NOMO-1 treated with DMSO at 0.1 percent for 48 hours (cell line): Measurements from ENCODE around the gene AGGF1.
"Not testable (repeated sequence)": the region's sequence is repeated elsewhere in the genome, so short reads cannot be mapped to it uniquely, and the experiment has no call there.

Experiments used
- DNase-seq: peaks from one replicate; lab custom pipeline; 2025; ENCODE audit not compliant: unreplicated experiment; lab: John Stamatoyannopoulos, UW

Gene AGGF1

DNA sequence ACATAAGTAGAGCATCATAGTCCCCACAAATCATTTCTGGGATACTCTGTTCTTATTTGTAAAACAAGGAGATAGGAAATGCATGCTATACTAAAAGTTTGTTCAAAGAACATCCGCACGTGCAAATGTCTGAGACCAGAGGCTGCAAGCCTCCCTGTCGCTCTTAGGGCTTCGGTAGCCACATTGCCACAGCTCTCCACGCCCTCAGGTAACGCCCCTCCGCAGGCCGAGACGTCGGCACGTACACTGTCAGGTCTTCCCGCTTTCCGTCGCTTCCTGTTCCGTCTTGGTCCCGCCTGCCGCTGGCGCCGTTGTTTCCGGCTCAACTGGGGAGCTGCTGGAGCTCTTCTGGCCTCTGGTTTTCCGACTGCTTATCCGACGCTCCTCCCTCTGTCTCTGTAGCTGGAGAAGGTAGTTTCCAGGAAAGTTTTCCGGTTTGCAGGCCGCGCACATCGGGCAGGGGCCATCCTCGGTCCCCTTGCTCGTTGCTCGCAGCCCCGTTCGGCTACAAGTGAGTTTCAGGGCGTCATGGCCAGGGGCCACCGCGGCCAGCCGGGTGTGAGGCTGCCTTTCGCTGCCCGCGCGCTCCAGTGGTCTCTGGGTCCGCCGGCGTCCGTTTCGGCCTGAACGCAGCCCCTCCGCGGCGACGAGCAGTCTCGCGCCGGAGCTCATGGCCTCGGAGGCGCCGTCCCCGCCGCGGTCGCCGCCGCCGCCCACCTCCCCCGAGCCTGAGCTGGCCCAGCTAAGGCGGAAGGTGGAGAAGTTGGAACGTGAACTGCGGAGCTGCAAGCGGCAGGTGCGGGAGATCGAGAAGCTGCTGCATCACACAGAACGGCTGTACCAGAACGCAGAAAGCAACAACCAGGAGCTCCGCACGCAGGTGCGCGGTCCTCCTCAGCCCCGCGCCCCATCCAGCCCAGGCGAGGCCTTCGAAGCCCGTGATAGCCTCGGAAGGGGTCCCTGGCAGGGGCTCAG is at the start of gene AGGF1:
TSS of gene AGGF1 (plus strand) at position 308 of the 975 bp plus-strand sequence. CDS start at position 671, 363 bp downstream.
- peak; percentile 98 for DNase-seq

GRCh38 chr5:76980518-76981144 is 49.6 kb upstream of the AGGF1 start:
- DNase-seq = no peak

- no peak for DNase-seq
Observed at GRCh38 chr5:76982450-76982849, 47.8 kb upstream of the AGGF1 start.

DNA sequence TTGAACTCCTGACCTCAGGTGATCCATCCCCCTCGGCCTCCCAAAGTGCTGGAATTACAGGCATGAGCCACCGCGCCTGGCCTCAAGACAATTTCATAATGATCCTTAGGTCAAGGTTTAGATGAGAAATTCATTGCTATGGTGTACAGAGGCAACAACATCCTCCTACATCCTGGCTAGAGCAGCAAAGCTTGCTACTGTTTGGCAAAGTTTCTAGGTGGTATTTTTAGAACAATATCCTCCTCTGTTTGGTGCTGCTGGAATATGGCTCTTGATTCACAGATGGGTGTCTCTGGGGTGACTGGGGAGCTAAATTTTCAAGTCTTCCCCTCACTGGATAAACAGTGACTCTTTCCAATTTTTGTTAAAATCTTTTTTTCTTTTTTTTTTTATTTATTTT is 46.7 kb upstream of the AGGF1 start:
- DNase-seq = no peak

DNA sequence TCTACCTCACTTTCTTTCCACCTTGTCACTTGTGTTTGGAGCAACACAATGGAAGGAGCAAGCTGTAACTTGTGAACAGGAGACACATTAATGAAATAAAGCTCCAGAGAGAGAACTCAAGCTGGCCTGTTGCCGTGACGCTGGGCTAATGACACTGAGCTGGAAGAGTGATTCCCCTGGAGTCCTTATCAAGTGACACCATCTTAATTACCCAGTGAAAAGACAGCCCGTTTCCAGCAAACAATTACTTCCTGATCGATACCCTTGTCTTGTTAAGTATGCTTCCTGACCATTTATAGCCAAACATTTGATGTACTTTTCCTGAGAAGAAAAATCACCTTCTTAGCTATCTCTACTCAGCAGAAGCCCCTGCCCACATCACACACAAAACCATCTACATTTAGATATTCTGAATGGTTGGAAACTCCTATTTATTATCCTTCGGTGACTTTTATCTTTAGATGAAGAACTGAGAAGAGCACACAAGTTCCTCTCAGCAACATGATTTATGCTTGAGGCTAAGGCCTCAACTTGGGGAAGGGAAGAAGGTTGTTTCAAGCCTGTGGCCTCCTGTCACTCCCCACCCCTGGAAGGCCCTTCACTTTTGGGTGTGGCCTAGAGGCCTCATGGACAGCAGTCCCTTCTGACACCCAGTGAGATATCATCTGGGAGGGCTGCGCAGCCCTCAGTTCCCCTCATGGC is 43.2 kb upstream of the AGGF1 start:
- peak; percentile 77 for DNase-seq

- DNase-seq = peak; percentile 33
Observed at GRCh38 chr5:76990899-76991459, 39.2 kb upstream of the AGGF1 start.

- DNase-seq = not testable (repeated sequence)
Observed at GRCh38 chr5:76993436-76993835, 36.8 kb upstream of the AGGF1 start.

- no peak for DNase-seq
Observed at GRCh38 chr5:76994337-76994736, 35.9 kb upstream of the AGGF1 start.

GRCh38 chr5:76998251-76998650 is 32.0 kb upstream of the AGGF1 start:
- DNase-seq = not testable (repeated sequence)

DNA sequence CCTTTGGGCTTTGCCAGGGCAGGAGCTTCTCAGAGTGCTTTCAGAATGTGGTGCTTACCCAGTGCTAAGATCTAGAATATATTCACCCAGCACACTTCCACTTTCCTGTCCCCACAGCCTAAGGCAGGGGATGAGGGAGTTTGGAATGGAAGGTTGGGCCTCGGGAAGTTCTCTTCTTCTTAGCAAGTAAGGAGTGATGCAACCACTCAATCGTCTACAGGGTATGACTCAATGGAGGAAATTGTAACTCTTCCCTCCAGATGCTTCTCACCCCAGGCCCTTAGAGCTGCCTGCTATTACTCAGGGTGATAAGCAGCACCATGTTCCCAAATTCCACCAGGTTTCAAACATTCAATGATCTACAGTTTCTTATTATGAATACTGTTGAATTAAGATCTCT is 30.8 kb upstream of the AGGF1 start:
- DNase-seq = peak; percentile 27

- no peak for DNase-seq
Observed at GRCh38 chr5:77003246-77003645, 27.0 kb upstream of the AGGF1 start.

- no peak for DNase-seq
Observed at GRCh38 chr5:77006124-77006523, 24.1 kb upstream of the AGGF1 start.

DNA sequence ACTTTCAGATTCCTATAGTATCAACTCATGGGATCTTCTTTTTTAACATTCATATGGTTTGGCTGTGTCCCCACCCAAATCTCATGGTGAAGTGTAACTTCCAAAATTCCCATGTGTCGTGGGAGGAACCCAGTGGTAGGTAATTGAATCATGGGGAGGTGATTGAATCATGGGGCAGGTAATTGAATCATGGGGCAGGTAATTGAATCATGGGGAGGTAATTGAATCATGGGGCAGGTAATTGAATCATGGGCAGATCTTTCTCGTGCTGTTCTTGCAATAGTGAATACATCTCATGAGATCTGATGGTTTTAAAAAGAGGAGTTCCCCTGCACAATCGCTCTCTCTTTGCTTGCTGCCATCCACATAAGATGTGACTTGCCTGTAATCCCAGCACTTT is 21.8 kb upstream of the AGGF1 start:
- DNase-seq = no peak

DNA sequence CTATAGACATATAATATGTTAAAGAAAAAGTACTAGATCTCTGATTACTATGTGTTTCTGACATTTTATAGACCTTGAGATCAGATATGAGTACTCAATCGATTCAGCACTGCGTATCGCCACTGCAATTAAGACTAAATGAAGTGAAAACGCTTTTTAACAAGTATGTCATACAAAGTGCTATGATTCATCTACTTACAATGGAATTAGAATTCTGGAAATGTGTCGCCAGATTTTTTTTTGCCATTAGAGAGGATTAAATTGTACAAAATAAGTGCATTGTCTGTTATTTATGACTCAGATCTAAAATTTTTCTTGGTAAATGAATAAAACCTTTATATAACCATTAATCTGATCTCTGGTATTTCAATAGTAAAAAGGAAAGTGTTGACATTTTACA is 20.0 kb upstream of the AGGF1 start:
- DNase-seq = no peak

DNA sequence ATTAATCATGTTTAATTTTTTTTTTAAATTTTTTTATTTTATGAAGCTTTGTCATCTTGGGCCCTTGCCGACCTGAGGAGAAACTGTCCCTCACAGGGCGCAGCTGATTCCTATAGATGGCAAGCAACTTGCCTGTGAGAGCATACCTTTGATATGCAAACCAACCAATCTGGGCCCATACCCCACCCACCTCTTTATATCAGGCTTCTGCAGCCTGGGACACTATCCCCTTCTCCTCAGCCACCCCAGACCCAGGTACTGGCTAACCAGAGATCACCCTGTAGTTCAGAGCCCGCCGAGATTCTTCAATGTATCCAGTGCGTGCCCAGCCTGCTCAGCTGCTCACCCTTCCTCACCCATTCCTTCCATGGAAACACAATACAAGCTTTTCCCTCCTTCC is 18.7 kb upstream of the AGGF1 start:
- DNase-seq = no peak

- no peak for DNase-seq
Observed at GRCh38 chr5:77012601-77013000, 17.6 kb upstream of the AGGF1 start.

DNA sequence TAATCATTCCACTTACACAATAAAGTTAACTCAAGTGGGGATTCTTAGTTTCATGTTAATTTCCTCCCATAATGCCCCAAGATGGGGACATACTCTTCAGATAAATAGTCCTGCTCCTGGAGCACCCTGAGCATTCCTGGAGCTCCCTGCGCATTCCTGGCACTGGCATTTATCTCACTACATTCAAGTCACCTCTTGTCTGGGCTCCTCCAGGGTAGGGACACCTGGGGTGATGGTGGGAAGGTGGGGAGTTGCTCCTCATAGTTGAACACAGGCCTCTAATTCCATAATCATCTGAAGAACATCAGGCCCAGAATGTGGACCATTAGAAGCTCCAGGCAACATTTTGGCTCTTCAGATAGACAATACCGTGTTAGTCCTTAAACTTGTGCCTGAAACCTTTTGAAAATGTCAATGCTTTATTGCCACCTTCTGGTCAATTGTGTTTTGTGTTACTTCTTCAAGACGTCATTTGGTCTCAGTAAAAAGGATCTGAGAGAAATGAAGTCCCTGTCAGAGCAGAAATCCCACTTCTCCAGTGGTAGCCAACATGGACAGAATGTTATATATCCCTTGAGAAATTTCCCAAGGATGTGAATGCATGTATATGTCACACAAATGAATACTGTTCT is 14.2 kb upstream of the AGGF1 start:
- peak; percentile 49 for DNase-seq

DNA sequence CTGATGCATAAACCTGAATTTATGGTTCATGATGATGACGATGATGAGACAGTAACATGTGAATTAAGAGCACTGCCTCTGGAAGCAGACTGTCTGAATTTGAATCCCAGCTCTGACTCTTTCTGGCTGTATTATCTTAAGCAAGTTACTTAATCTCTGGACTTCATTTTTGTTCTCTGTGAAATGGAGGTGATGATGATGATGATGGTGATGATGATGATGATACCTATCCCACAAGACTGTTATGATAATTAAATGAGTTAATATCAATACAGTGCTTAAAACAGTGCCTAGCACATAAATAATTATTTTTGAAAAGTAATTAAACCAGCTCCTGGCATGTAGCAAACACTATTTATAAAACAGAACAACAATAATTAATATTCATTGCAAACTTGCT is 13.2 kb upstream of the AGGF1 start:
- DNase-seq = no peak

DNA sequence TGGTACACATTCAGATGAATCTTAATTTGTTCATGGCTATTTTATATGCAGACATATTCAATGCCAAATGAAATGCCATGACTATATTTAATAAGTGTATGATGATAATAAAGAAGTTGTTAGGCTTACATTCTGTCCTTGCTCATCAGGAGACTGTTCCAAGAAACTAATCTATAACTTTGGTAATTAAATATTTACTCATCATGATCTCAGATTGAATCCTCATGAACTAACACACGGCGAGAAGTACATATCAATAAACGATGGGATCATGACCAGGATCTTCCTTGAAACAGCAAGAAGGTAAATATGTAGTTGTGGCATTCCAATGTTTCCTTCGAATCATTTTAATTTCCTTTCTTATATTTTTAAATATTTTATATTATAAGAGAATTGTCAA is 12.5 kb upstream of the AGGF1 start:
- DNase-seq = no peak

DNA sequence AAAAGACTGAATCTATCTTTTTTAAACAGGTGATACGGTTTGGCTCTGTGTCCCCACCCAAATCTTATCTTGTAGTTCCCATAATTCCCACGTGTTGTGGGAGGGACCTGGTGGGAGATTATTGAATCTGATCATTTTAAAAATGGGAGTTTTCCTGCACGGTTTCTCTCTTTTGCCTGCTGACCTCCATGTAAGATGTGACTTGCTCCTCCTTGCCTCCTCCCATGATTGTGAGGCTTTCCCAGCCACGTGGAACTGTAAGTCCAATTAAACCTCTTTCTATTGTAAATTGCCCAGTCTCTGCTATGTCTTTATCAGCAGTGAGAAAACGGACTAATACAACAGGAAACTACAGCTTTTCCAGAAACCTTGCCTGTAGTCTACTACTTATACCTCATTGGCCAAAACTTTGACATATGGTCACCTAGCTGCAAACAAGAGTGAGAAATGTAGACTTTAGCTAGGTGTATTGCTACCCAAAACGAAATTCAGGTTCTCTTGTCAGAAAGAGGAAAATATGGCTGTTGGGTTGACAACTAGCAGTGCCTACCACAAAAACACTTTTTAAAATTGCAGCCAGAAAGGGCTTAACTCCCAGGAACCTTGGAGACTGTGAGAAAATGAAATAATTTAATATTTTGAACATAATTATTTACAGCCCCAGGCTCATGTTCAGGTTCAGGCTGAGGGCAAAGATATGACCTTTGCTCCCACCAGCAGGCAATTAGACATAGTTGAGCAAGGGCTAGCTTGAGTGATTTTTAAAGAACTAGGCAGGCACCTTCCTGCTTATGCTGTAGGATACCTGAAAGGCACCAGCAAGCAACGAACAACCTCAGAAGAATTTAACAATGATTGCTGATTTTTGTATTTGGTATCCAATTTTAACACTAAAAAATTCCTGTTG is 7.4 kb upstream of the AGGF1 start:
- peak; percentile 20 for DNase-seq
